ENCODE measurements around the gene SLC6A17. TPM values are rescaled to one million over a fixed set of nuclear protein-coding genes. Genes with fewer than 3 reads are reported as not detected.

The SLC6A17 gene
- total RNA-seq: 1.7 TPM

DNA sequence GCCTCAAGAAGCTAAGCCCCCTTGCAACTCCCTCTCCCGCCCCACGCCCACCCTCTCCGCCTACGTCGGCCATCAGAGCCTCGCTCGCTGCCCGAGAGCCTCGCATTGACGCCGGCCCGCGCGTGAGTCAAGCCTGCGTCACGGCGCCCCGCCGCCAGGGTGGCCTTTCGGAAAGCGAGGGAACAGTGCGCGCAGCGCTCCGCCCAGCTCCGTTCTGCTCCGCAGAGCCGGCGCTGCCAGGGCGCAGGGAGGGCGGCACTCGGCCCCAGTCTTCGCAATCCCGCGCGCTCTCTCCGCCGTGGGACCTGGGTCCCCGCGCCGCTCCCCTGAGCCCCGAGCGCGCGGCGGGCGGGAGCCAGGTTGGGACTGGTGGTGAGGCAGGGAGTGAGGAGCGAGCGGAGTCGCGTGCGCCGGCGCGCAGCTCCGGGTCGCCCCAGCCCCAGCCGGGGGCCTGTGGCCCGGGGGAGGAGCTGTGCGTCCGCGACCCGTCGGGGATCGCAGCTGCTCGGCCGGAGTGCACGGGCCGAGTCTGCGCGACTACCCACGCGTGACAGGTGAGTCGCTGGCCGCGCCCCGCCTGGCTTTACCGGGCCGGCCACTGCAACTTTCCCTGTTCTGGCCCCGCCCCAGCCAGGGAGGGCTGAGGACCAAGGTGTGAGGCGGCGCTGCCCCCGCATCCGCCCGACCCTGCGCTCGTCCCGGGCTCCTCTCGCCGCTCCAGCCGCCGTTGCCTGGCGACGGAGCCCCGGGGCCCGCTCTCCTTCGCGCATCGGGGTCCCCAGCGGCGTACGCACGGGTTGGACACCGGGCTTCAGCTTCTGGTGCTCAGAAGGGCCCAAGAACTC is at the start of gene SLC6A17:
TSS of gene SLC6A17 (plus strand) at position 165 of the 845 bp plus-strand sequence. CDS start 16,436 bp downstream, outside the sequence.
- TF ChIP-seq POLR2AphosphoS5 (IDR thresholded peaks at IDR 0.05; ENCODE audit: insufficient read depth in 1 of 2, low read depth in 1 of 2): no peak
- no peak for TF ChIP-seq POLR2A (IDR thresholded peaks at IDR 0.05)
- no peak for TF ChIP-seq CTCF (IDR thresholded peaks at IDR 0.05)
- Histone ChIP-seq H3K4me3 (peak within 1 kb of the TSS; percentile 1 to 16), H3K27ac (no peak within 1 kb of the TSS), H3K4me1 (peaks cover 11% of the 10 kb centered on the region), H3K9me3 (no peaks in the 10 kb centered on the region), H3K27me3 (peaks cover 3% of the 10 kb centered on the region), H3K36me3 (no peaks in the 10 kb centered on the region)
- intact Hi-C loops (cut with DNase I): loop anchor here (5.0 kb wide), 1 partner anchor 1282 kb away; no protein-coding TSS in a partner anchor
- DNase-seq (ENCODE audit: extremely low spot score in 2 of 2): no peak

- no peak overlapping the region for H3K27ac ChIP-seq
- no peak for DNase-seq (ENCODE audit: extremely low spot score in 2 of 2)
- no peaks in the 10 kb centered on the region for H3K36me3 ChIP-seq
- H3K9me3 ChIP-seq: no peaks in the 10 kb centered on the region
- intact Hi-C loops (cut with DNase I): no loop called here
- no peak overlapping the region for H3K4me3 ChIP-seq
- H3K27me3 ChIP-seq: no peaks in the 10 kb centered on the region
- TF ChIP-seq POLR2AphosphoS5 (IDR thresholded peaks at IDR 0.05; ENCODE audit: insufficient read depth in 1 of 2, low read depth in 1 of 2): no peak
- no peak for TF ChIP-seq CTCF (IDR thresholded peaks at IDR 0.05)
- TF ChIP-seq POLR2A (IDR thresholded peaks at IDR 0.05): no peak
- H3K4me1 ChIP-seq: no peaks in the 10 kb centered on the region
Measured at GRCh38 chr1:110102081-110102480, 48.2 kb upstream of the SLC6A17 start.

- Histone ChIP-seq H3K27me3 (no peaks in the 10 kb centered on the region), H3K27ac (no peak overlapping the region), H3K4me1 (no peaks in the 10 kb centered on the region), H3K9me3 (no peaks in the 10 kb centered on the region), H3K36me3 (no peaks in the 10 kb centered on the region), H3K4me3 (no peak overlapping the region)
- DNase-seq (ENCODE audit: extremely low spot score in 2 of 2): no peak
- intact Hi-C loops (cut with DNase I): loop anchor here (5.0 kb wide), 1 partner anchor 54 kb away; no protein-coding TSS in a partner anchor
- TF ChIP-seq CTCF (IDR thresholded peaks at IDR 0.05) (peak; percentile 51 to 76 (median 62)), POLR2AphosphoS5 (IDR thresholded peaks at IDR 0.05; ENCODE audit: insufficient read depth in 1 of 2, low read depth in 1 of 2) (no peak)
Measured at GRCh38 chr1:110106013-110106941, 44.0 kb upstream of the SLC6A17 start.

DNA sequence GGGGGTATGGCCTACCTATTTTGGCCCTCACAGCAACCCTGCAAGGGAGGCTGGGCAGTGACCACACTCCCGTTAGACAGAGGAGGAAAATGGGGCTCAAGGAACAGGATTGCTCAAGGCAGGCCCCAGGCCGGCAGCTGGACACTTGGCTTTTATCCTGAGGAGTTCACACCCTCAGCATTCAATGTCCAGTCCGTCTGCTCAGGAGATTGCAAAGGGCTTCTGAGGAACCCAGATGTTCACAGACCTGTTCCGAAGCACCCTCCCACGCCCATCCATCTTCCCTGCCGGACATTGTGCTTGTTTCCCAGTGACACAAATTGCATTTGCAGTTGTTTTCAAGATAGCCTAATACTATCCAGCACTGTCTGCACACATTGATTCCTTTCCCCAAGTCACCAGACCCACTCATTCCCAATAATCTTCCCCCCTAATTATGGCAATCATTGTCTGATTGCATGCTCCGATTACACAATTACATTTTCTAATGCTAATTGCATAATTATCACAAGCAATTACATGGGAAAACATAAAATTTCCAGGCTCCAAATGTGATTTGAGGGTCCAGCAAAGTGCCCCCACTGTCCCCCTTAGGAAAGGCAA is 42.3 kb upstream of the SLC6A17 start:
- intact Hi-C loops (cut with DNase I): loop anchor here (5.0 kb wide), 1 partner anchor 56 kb away; no protein-coding TSS in a partner anchor
- DNase-seq (ENCODE audit: extremely low spot score in 2 of 2): no peak
- Histone ChIP-seq H3K9me3 (no peaks in the 10 kb centered on the region), H3K36me3 (no peaks in the 10 kb centered on the region), H3K4me1 (no peaks in the 10 kb centered on the region), H3K27me3 (no peaks in the 10 kb centered on the region), H3K4me3 (no peak overlapping the region), H3K27ac (no peak overlapping the region)
- TF ChIP-seq POLR2AphosphoS5 (IDR thresholded peaks at IDR 0.05; ENCODE audit: insufficient read depth in 1 of 2, low read depth in 1 of 2) (no peak), CTCF (IDR thresholded peaks at IDR 0.05) (no peak), POLR2A (IDR thresholded peaks at IDR 0.05) (no peak)
